ENCODE data around the gene CPA2. TPM values are rescaled to one million over a fixed set of nuclear protein-coding genes. Genes with fewer than 3 reads are reported as not detected.

Gene CPA2
- total RNA-seq, 1 experiment from 2014 or later, result not detected

GRCh38 chr7:130254555-130254954 is 12.1 kb upstream of the CPA2 start:
- DNase-seq (ENCODE audit: low spot score), result no peak

GRCh38 chr7:130256704-130257103 is 10.0 kb upstream of the CPA2 start:
- no peak for DNase-seq (ENCODE audit: low spot score)

GRCh38 chr7:130258494-130259078 is 8.1 kb upstream of the CPA2 start:
- DNase-seq (ENCODE audit: low spot score), result no peak

- no peak for DNase-seq (ENCODE audit: low spot score)
Measured at GRCh38 chr7:130262448-130262847, 4.2 kb upstream of the CPA2 start.

- no peak for DNase-seq (ENCODE audit: low spot score)
Measured at GRCh38 chr7:130263130-130263529, 3.5 kb upstream of the CPA2 start.

GRCh38 chr7:130266961-130267321 is 278 bp downstream of the CPA2 start:
- no peak for DNase-seq (ENCODE audit: low spot score)

- DNase-seq (ENCODE audit: low spot score), result no peak
Measured at GRCh38 chr7:130268463-130269317, 2.0 kb downstream of the CPA2 start.

- no peak for DNase-seq (ENCODE audit: low spot score)
Measured at GRCh38 chr7:130269318-130269694, 2.6 kb downstream of the CPA2 start.

GRCh38 chr7:130270947-130271800 is 4.5 kb downstream of the CPA2 start:
- no peak for DNase-seq (ENCODE audit: low spot score)

GRCh38 chr7:130272381-130273080 is 5.9 kb downstream of the CPA2 start:
- no peak for DNase-seq (ENCODE audit: low spot score)

- no peak for DNase-seq (ENCODE audit: low spot score)
Measured at GRCh38 chr7:130273081-130273932, 6.6 kb downstream of the CPA2 start.

GRCh38 chr7:130273933-130274255 is 7.2 kb downstream of the CPA2 start:
- DNase-seq (ENCODE audit: low spot score), result no peak

- no peak for DNase-seq (ENCODE audit: low spot score)
Measured at GRCh38 chr7:130274296-130274695, 7.6 kb downstream of the CPA2 start.

GRCh38 chr7:130274983-130275591 is 8.4 kb downstream of the CPA2 start:
- no peak for DNase-seq (ENCODE audit: low spot score)

GRCh38 chr7:130275826-130276297 is 9.2 kb downstream of the CPA2 start:
- DNase-seq (ENCODE audit: low spot score), result no peak

GRCh38 chr7:130276796-130277762 is 10.4 kb downstream of the CPA2 start:
- no peak for DNase-seq (ENCODE audit: low spot score)

GRCh38 chr7:130277763-130278643 is 11.3 kb downstream of the CPA2 start:
- DNase-seq (ENCODE audit: low spot score), result peak; percentile 55

GRCh38 chr7:130278860-130279259 is 12.2 kb downstream of the CPA2 start:
- DNase-seq (ENCODE audit: low spot score), result no peak
